Left hindlimb (tissue), 1 donor: ENCODE measurements around the gene PKD2L1.
"Not testable (repeated sequence)": the region's sequence is repeated elsewhere in the genome, so short reads cannot be mapped to it uniquely, and the experiment has no call there.

Experiments used
- DNase-seq: peaks from one replicate; pipeline ENCODE4 v3.0.0-alpha.2; 2018

Gene PKD2L1

DNA sequence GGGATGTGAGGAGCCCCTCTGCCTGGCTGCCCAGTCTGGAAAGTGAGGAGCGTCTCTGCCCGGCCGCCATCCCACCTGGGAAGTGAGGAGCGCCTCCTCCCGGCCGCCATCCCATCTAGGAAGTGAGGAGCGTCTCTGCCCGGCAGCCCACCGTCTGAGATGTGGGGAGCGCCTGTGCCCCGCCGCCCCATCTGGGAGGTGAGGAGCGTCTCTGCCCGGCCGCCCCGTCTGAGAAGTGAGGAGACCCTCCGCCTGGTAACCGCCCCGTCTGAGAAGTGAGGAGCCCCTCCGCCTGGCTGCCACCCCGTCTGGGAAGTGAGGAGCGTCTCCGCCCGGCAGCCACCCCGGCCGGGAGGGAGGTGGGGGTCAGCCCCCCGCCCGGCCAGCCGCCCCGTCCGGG is 53.1 kb downstream of the PKD2L1 start:
- not testable (repeated sequence) for DNase-seq

DNA sequence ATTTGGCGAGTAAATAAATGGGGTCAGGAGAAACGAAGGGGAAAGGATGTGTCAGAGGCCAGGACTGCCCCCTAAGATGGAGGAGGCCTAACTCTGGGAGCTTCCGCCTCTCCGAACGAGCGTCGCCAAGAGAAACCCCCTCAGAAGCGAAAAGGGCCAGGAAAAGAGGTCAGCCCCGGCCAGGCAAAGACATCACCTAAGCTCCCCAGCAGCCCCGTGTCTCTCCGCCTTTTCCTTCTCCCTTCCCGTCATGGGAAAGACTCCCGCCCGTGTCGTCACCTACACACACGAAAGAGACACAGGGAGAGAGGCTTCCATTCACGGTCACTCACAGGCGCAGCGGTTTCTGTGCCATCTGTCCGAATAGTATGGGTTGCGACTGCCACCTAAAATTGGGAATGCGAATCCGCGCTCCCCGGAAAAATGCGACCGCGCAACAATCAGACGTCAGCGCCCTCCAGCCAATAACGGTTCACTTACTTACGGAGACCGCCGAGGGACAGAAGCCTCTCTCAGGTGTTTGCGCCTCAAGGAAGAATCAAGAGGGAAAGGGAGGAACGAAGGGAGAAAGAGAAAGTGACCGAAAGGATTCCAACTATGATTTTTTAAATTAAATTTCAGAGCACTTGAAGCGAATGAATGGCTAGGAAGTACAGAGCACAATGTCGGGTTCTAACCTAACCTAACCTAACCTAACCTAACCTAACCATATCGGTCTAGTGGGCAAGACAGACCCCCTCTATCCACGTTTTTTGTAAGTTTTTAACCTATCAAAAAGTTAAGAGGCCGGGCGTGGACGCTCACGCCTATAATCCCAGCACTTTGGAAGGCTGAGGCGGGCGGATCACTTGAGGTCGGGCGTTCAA is 62.6 kb downstream of the PKD2L1 start, which contains the start of gene CWF19L1:
Gene CWF19L1 (minus strand): TSS at position 400 of the 866 bp plus-strand sequence. CDS start 45 bp downstream, at position 355.
- peak; percentile 91 for DNase-seq

DNA sequence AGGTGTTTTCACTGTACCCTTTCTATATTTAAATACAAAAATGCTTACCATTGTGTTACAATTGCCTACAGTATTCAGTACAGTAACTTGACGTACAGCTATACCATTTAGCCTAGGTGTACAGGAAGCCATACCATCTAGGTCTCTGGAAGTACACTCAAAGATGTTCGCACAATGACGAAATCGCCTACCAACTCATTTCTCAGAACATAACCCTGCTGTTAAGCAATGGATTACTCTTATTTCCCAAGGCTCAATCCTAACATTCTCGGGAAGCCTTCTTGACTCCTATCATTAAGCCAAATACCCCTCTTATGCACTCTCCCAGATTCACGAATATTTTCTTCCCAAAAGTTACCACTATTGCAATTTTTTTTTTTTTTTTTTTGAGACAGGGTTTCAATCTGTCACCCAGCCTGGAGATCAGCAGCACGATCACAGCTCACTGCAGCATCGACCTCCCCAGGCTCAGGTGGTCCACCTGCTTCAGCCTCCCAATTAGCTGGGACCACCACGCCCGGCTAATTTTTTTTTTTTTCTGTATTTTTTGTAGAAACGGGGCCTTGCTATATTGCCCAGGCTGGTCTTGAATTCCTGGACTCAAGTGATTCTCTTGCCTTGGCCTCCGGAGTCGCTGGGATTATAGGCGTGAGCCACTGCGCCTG is 64.1 kb downstream of the PKD2L1 start:
- DNase-seq, result no peak

DNA sequence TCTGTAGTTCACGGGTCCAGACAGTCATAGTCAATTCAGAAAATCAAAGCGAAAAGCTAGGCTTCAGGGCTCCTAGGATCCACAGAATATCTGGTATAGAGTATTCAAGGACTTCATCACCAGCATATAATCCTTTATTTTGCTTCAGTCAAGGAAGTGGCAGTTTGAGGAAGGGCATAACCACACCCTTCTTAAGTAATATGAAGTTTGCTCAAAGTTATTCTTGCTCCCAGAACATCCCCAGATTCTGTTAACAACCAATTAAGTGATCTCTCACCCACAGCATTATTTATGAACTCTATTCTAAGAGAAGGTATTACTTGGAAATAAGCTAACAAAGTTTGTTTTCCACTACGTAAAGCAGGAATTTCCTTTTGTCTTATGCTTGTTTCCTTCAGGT is 75.8 kb downstream of the PKD2L1 start:
- DNase-seq, result no peak

DNA sequence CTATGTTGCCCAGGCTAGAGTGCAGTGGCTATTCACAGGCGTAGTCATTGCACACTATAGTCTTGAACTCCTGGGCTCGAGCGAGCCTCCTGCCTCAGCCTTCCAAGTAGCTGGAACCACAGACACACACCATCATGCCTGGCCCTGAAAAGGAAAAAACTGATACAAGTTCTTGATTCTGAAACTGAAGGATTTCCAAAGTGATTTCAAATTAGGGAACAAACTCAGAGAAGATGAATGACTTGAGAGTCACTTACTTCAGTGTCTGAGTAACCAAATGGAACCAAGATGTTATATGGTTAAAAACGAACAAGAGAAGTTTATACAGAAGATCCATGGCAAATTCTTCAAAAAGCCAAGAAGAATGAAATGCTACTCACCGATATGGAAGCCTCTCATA is 77.0 kb downstream of the PKD2L1 start:
- DNase-seq, result no peak

DNA sequence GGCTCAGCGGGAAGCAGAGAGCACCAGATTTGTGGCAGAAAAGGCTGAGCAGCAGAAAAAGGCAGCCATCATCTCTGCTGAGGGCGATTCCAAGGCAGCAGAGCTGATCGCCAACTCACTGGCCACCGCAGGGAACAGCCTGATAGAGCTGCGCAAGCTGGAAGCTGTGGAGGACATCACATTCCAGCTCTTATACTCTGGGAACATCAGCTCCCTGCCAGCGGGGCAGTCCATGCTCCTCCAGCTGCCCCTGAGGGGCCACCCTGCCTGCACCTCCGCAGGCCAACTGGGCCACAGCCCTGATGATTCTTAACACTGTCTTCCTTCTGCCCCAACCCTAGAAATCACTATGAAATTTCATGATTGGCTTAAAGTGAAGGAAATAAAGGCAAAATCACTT is 81.2 kb downstream of the PKD2L1 start:
- no peak for DNase-seq

DNA sequence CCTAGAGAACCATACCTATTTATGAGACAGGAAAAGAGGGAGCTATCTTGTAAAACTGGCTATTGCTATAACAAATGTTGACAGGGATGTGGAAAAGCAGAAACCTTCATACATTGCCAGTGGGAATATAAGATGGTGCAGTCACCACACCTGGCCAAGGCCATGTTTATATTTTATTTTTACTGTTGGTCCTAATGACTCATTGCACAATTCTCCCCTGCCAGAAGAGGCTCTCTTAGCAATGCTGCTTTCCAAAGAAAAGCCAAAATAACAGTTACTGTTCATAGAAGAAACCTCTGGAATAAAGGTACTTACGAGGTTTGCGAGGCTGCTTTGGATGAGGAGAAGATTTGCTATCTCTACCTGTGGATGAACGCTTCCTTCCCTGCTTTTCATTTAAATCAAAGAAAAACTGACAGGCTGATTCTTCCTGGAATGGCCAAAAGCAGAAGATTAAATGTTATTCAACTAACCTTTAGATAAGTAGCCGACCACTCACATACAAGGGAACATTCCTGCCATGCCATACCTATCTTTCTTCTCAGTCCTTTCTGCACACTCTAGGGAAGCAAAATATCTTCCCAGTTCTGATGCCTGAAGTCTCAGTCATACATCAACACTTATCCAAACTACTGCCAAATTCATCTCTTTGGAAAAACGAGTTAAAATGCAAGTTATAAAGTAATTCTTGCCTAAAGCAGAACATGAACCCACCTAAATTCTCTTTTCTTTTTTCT is 84.4 kb downstream of the PKD2L1 start:
- no peak for DNase-seq

DNA sequence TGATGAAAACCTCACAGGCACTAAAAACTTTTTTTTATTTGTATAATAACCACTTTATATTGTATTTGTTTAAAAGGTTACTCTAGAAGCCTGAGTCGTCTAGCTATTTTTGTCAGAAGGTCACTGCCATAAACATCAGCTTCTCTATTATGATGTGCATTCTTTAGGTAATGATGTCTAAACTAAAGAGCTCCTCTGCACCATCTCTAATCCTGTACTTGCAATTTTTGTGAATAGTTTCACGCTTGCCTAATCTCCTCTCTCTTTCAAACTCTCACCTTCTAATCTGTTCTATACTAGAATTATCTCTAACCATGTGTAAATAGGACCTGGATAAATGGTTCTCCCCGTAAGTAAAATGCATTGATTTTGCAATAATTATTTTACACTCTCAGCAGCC is 90.2 kb downstream of the PKD2L1 start:
- DNase-seq, result no peak

DNA sequence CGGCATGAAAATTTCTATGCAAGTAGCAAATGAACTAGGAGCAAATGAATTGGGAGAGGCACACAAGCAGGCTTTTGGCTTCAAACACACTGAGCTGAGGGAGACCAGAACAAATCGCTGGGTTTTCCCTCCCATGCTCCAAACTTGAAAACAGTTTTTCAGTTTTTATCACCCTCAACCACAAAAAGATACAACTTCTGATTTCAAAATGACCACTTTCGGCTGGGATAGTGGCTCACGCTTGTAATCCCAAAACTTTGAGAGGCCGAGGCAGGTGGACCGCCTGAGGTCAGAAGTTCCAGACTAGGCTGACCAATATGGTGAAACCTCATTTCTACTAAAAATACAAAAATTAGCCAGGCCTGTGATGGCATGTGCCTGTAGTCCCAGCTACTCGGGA is 91.6 kb downstream of the PKD2L1 start:
- no peak for DNase-seq
